Measurements from ENCODE around the gene ZNHIT2. TPM values are rescaled to one million over a fixed set of nuclear protein-coding genes. Genes with fewer than 3 reads are reported as not detected.

Gene ZNHIT2
- total and polyA plus RNA-seq, 2 of the 8 experiments (the other 6 are each of a cell fraction or from before 2014, with no cell fraction given): 13.0 to 16.1 TPM

DNA sequence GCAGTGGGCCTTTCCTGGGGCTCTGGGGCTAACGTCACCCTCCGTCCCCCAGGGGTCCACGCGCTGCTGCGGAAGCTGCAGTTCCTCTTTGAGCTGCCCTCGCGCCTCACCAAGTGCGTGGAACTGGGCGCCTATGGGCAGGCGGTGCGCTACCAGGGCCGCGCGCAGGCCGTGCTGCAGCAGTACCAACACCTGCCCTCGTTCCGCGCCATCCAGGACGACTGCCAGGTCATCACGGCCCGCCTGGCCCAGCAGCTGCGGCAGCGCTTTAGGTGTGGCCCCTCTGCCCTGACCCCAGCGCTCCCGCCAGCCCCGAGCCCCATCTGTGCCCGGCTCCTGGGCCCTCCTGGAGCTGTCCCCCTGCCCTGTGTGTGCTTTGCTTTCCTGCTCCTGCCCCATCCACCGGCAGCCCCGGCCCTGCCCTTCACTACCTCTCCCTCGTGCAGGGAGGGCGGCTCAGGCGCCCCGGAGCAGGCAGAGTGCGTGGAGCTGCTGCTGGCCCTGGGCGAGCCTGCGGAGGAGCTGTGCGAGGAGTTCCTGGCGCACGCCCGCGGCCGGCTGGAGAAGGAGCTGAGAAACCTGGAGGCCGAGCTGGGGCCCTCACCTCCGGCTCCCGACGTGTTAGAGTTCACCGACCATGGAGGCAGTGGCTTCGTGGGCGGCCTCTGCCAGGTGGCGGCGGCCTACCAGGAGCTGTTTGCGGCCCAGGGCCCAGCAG is 9.6 kb downstream of the ZNHIT2 start:
- no peak overlapping the region for H3K4ac ChIP-seq (replicated peaks; ENCODE audit: insufficient read length, low read depth, low read length)
- DNase-seq (ENCODE audit: low read depth in 1 of 2, low spot score in 2 of 2) (no peak), FAIRE-seq (no peak)
- no peak overlapping the region for H3K56ac ChIP-seq (replicated peaks; ENCODE audit: insufficient read length, low read depth, low read length)
- no peak overlapping the region for H2AK5ac ChIP-seq (ENCODE audit: low read depth, low read length)
- H4K8ac ChIP-seq (ENCODE audit: extremely low read depth, insufficient read depth, low read length): no peak overlapping the region
- peaks cover 0 to 23% of the 10 kb centered on the region in 2 experiments for H4K20me1 ChIP-seq (replicated peaks in 1 of 2; ENCODE audit: control insufficient read depth in 1 of 2, insufficient read depth in 2 of 2, low read length in 2 of 2)
- CTCF ChIA-PET (ENCODE audit: partially characterized antibody): interaction anchor here (0.5 to 7.9 kb wide), 9 partner anchors 9 to 554 kb away, joined by 3 to 85 read pairs (median 3); partner anchors contain the start of genes ARL2 and ZNHIT2
- no peak overlapping the region for H3K23ac ChIP-seq (ENCODE audit: insufficient read length)
- H3K79me1 ChIP-seq (ENCODE audit: low read depth, low read length): 0 out of 2 replicates have a peak, but pooled peaks cover 3% of the 10 kb centered on the region
- H2BK15ac ChIP-seq (ENCODE audit: low read length): no peak overlapping the region
- WGBS, 2 experiments (ENCODE audit: extremely low coverage in 1 of 2, insufficient coverage in 1 of 2, insufficient read length in 1 of 2, insufficient replicate concordance in 2 of 2, low coverage in 1 of 2, low lambda C conversion rate in 2 of 2, missing lambda C conversion rate in 1 of 2): 97% methylated on average over 28 of the region's 52 CpGs; no CpG with 5 or more reads in 1 of the 2 experiments
- no peak overlapping the region for H3K9ac ChIP-seq (replicated peaks in 1 of 4; ENCODE audit: extremely low read depth in 1 of 4, low read depth in 3 of 4, low read length in 3 of 4)
- H3K9me3 ChIP-seq (ENCODE audit: insufficient read depth in 2 of 2, low read depth in 1 of 2, low read length in 1 of 2): no peaks in the 10 kb centered on the region
- H4K5ac ChIP-seq (ENCODE audit: insufficient read length, low read depth, low read length): no peak overlapping the region
- H2AFZ ChIP-seq (ENCODE audit: low read length): no peak overlapping the region
- H2BK20ac ChIP-seq (ENCODE audit: low read length): no peak overlapping the region
- no peak overlapping the region for H3K18ac ChIP-seq (ENCODE audit: extremely low read depth, low read length)
- H3K27me3 ChIP-seq (replicated peaks in 1 of 4; ENCODE audit: control insufficient read depth in 3 of 4, extremely low read depth in 1 of 4, insufficient read depth in 3 of 4, low read length in 3 of 4): no peaks in the 10 kb centered on the region
- no peaks in the 10 kb centered on the region; a peak in 1 of 4 replicates for H3K79me2 ChIP-seq (ENCODE audit: control insufficient read depth in 1 of 2, insufficient read depth in 2 of 2, low read length in 2 of 2)
- H3K14ac ChIP-seq (ENCODE audit: insufficient read length): no peak overlapping the region
- peaks cover 9% of the 10 kb centered on the region; the same call in 1 of the 2 replicates for H3K23me2 ChIP-seq (ENCODE audit: low read depth, low read length)
- peaks cover 0 to 13% (median 0%) of the 10 kb centered on the region in 4 experiments; a peak in 2 of 8 replicates for H3K36me3 ChIP-seq (ENCODE audit: control insufficient read depth in 2 of 4, insufficient read depth in 4 of 4, low read length in 3 of 4)
- no peak overlapping the region for H2BK5ac ChIP-seq (ENCODE audit: low read depth, low read length)
- peaks cover 0 to 13% (median 8%) of the 10 kb centered on the region in 4 experiments; a peak in 6 of 7 replicates for H3K4me1 ChIP-seq (replicated peaks in 1 of 4; ENCODE audit: control insufficient read depth in 3 of 4, insufficient read depth in 4 of 4, low read length in 3 of 4)
- no peak overlapping the region for H2BK120ac ChIP-seq (replicated peaks; ENCODE audit: low read depth, low read length)
- H4K91ac ChIP-seq (replicated peaks; ENCODE audit: insufficient read length, low read length): no peak overlapping the region
- no peak overlapping the region for H3K27ac ChIP-seq (ENCODE audit: low read depth, low read length)
- no peak overlapping the region for H2BK12ac ChIP-seq (ENCODE audit: low read depth, low read length)
- no peak overlapping the region for H3K4me3 ChIP-seq (ENCODE audit: extremely low read depth in 1 of 4, insufficient read depth in 2 of 4, low read depth in 3 of 4, low read length in 4 of 4)
- H3K4me2 ChIP-seq (ENCODE audit: insufficient read depth in 1 of 2, low read depth in 2 of 2, low read length in 2 of 2): no peak overlapping the region
- POLR2A ChIA-PET (ENCODE audit: partially characterized antibody): interaction anchor here (0.8 to 17.4 kb wide), 9 partner anchors 8 to 90 kb away, joined by 3 to 305 read pairs (median 6); partner anchors contain the start of genes CDCA5, FAU, MRPL49 and SYVN1
- TF ChIP-seq CHD1 (IDR thresholded peaks at IDR 0.05; ENCODE audit: low read depth, low read length) (no peak), POU5F1 (IDR thresholded peaks at IDR 0.05; ENCODE audit: low read depth, low read length) (no peak), RFX5 (IDR thresholded peaks at IDR 0.05; ENCODE audit: borderline replicate concordance, low read depth, low read length) (no peak), CHD2 (IDR thresholded peaks at IDR 0.05; ENCODE audit: low read length) (no peak), SUZ12 (IDR thresholded peaks at IDR 0.05; ENCODE audit: low read length) (no peak), EP300 (IDR thresholded peaks at IDR 0.05; ENCODE audit: borderline replicate concordance in 1 of 2, low read depth in 2 of 2, low read length in 2 of 2) (no peak), NANOG (IDR thresholded peaks at IDR 0.05; ENCODE audit: insufficient read depth, low read depth, low read length, poor library complexity, severe bottlenecking) (no peak), JUN (IDR thresholded peaks at IDR 0.05; ENCODE audit: low read depth, low read length) (no peak), RXRA (IDR thresholded peaks at IDR 0.05; ENCODE audit: insufficient read depth, low read depth, low read length) (no peak)
- TF ChIP-seq, protein P1, sequence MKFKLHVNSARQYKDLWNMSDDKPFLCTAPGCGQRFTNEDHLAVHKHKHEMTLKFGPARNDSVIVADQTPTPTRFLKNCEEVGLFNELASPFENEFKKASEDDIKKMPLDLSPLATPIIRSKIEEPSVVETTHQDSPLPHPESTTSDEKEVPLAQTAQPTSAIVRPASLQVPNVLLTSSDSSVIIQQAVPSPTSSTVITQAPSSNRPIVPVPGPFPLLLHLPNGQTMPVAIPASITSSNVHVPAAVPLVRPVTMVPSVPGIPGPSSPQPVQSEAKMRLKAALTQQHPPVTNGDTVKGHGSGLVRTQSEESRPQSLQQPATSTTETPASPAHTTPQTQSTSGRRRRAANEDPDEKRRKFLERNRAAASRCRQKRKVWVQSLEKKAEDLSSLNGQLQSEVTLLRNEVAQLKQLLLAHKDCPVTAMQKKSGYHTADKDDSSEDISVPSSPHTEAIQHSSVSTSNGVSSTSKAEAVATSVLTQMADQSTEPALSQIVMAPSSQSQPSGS (IDR thresholded peaks at IDR 0.05; ENCODE audit: low read length): no peak
